Kidney (tissue), 14 donors: ENCODE measurements around the gene DIS3L2. TPM values are rescaled to one million over a fixed set of nuclear protein-coding genes. Genes with fewer than 3 reads are reported as not detected.

Experiments
- DNase-seq, 5 donors: peaks; one replicate each; pipeline ENCODE4 v3.0.0-alpha.2; 2013 to 2020
- FAIRE-seq: peaks from 2 replicates; lab custom pipeline; 2012; peaks lifted over from hg19 to GRCh38; lab: Jason Lieb, UNC
- H3K27ac ChIP-seq, 2 donors: one replicate each; pipeline ENCODE4 v1.7.0; 2013; ENCODE audit warnings: low read depth in 2 of 2, low read length in 2 of 2, inconsistent platforms in 1 of 2
- H3K27me3 ChIP-seq: one replicate; pipeline ENCODE4 v1.7.1; 2013; ENCODE audit warnings: low read length, inconsistent platforms; ENCODE audit not compliant: control insufficient read depth, insufficient read depth
- H3K36me3 ChIP-seq, 3 donors: one replicate each; pipeline versions ENCODE4 v1.7.0 to v1.7.1; 2013; ENCODE audit warnings: low read length in 3 of 3, control low read depth in 1 of 3, inconsistent platforms in 1 of 3; ENCODE audit not compliant: insufficient read depth in 3 of 3, control insufficient read depth in 2 of 3
- H3K4me1 ChIP-seq, 3 donors: one replicate each; pipeline versions ENCODE4 v1.7.0 to v1.7.1; 2013; ENCODE audit warnings: low read length in 3 of 3, inconsistent platforms in 1 of 3, low read depth in 1 of 3; ENCODE audit not compliant: control insufficient read depth in 2 of 3, insufficient read depth in 2 of 3
- H3K4me3 ChIP-seq, 3 donors: one replicate each; pipeline versions ENCODE4 v1.7.0 to v1.8.1; 2013; ENCODE audit warnings: low read length in 3 of 3, control low read depth in 1 of 3, inconsistent platforms in 1 of 3
- H3K9ac ChIP-seq, 3 donors: one replicate each; pipeline versions ENCODE4 v1.7.0 to v1.7.1; 2013; ENCODE audit warnings: low read length in 3 of 3, control low read depth in 1 of 3, inconsistent platforms in 1 of 3
- H3K9me3 ChIP-seq, 3 donors: one replicate each; pipeline versions ENCODE4 v1.7.0 to v1.7.1; 2013; ENCODE audit warnings: low read length in 3 of 3, control low read depth in 1 of 3, inconsistent platforms in 1 of 3; ENCODE audit not compliant: control insufficient read depth in 2 of 3, insufficient read depth in 1 of 3
- intact Hi-C: fragments of 100-400 bp; cut with DNase I; formaldehyde crosslinking; loops from one replicate; pipeline ENCODE4 v1.11.1; 2022
- microRNA-seq: library from miRNA; unstranded; fragments of <30 nt; microRNA quantifications from one replicate; pipeline ENCODE4 v1.2.0, GENCODE V29; 2020
- polyA plus RNA-seq: library from polyadenylated mRNA; stranded (reverse); fragments of 350-450 nt; fragmentation: Illumina TruSeq; extraction: RNeasy Lipid Tissue Mini Kit (QIAGEN cat#74804); gene quantifications from one replicate; pipeline ENCODE4 v1.2.3, GENCODE V29; 2014; ENCODE audit warnings: low read depth, low replicate concordance; ENCODE audit not compliant: insufficient read depth
- total RNA-seq: library from RNA; stranded (reverse); fragmentation: NEBNext Ultra II Directional; extraction: Animal tissue kit (Norgen Biotek cat#: 25700); gene quantifications from one replicate; pipeline ENCODE4 v1.2.1, GENCODE V29; 2021
- TF ChIP-seq, protein P1 (sequence below): IDR thresholded peaks from 3 replicates; pipeline ENCODE4 v1.5.1; 2012; ENCODE audit warnings: mild to moderate bottlenecking, moderate library complexity, borderline replicate concordance; ENCODE audit not compliant: insufficient read depth; ENCODE audit errors: extremely low read depth
- donor health status: control.
- donor health status: control.
- donor health status: control.
- donor health status: control.
- donor health status: control.
- donor health status: DM: yes; HTN: yes; CAD: no.
- donor health status: Normal renal cell carcinoma (clear cell type).

The DIS3L2 gene
- total and polyA plus RNA-seq, 2 donors from 2014 or later, result 12.3 to 47.7 TPM

DNA sequence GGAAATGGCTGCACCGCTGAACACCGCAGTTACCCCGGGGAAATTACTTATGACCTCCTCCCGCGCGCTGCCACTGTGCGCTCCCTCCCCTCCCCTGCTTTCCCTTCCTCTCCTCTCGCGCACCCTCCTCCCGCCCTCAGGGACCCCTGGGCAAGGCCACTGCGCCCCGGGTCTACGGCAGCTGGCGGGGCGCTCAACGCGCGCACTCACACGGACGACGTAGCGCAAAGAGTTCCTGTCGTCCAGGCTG, 424.9 kb downstream of the DIS3L2 start:
- H3K36me3 ChIP-seq, result no peaks in the 10 kb centered on the region
- H3K4me1 ChIP-seq, result peaks cover 0 to 4% (median 0%) of the 10 kb centered on the region in 3 donors
- H3K9me3 ChIP-seq, result no peaks in the 10 kb centered on the region
- no peak overlapping the region for H3K9ac ChIP-seq
- H3K27ac ChIP-seq, result no peak overlapping the region
- peaks cover 46% of the 10 kb centered on the region for H3K27me3 ChIP-seq
- no peak overlapping the region for H3K4me3 ChIP-seq
- TF ChIP-seq, protein P1, sequence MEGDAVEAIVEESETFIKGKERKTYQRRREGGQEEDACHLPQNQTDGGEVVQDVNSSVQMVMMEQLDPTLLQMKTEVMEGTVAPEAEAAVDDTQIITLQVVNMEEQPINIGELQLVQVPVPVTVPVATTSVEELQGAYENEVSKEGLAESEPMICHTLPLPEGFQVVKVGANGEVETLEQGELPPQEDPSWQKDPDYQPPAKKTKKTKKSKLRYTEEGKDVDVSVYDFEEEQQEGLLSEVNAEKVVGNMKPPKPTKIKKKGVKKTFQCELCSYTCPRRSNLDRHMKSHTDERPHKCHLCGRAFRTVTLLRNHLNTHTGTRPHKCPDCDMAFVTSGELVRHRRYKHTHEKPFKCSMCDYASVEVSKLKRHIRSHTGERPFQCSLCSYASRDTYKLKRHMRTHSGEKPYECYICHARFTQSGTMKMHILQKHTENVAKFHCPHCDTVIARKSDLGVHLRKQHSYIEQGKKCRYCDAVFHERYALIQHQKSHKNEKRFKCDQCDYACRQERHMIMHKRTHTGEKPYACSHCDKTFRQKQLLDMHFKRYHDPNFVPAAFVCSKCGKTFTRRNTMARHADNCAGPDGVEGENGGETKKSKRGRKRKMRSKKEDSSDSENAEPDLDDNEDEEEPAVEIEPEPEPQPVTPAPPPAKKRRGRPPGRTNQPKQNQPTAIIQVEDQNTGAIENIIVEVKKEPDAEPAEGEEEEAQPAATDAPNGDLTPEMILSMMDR, result no peak
- FAIRE-seq, result no peak
- DNase-seq, result no peak
- intact Hi-C loops, result no loop called here

Small RNA genes within 50 kb of the gene (microRNA-seq; reads per million reads assigned to microRNA genes)
- gene MIR562, result not detected

Other genes starting within 250 kb of the DIS3L2 start
- 21.7 TPM for gene PDE6D, start 180.4 kb upstream of the DIS3L2 start, total RNA-seq
- 28.2 TPM for gene PDE6D, start 180.4 kb upstream of the DIS3L2 start, polyA plus RNA-seq
- gene COPS7B, start 175.3 kb upstream of the DIS3L2 start, total RNA-seq, result 33.0 TPM
- gene COPS7B, start 175.3 kb upstream of the DIS3L2 start, polyA plus RNA-seq, result 21.9 TPM
- not detected for gene NPPC, start 35.3 kb upstream of the DIS3L2 start, total RNA-seq
- gene NPPC, start 35.3 kb upstream of the DIS3L2 start, polyA plus RNA-seq, result not detected